Thoracic aorta (tissue), 2 donors: ENCODE results near the gene TULP4. TPM values are rescaled to one million over a fixed set of nuclear protein-coding genes. Genes with fewer than 3 reads are reported as not detected.
A peak's percentile ranks its signal among the peaks of the same experiment; 100 is the strongest.
"Not testable (repeated sequence)": the region's sequence is repeated elsewhere in the genome, so short reads cannot be mapped to it uniquely, and the experiment has no call there.

Experiments
- ATAC-seq: fragments of 150-250 bp; one replicate; pipeline ENCODE4 v1.8.0; 2017; ENCODE audit warnings: low read depth; ENCODE audit not compliant: insufficient number of reproducible peaks, low FRiP score
- DNase-seq: peaks from one replicate; pipeline ENCODE4 v3.0.0-alpha.2; 2020; ENCODE audit warnings: low spot score
- H3K27ac ChIP-seq, 2 donors: fragments of 200-600 bp; sonication (generic); 1 replicate in 1 of 2; 2 replicates in 1 of 2; pipeline ENCODE4 v1.5.1; 2016; ENCODE audit warnings: mild to moderate bottlenecking in 2 of 2, moderate library complexity in 2 of 2
- H3K27me3 ChIP-seq: fragments of 200-600 bp; sonication (generic); replicated peaks from 2 replicates; pipeline ENCODE4 v1.6.0; 2016; ENCODE audit warnings: mild to moderate bottlenecking; ENCODE audit not compliant: insufficient read depth
- H3K36me3 ChIP-seq: fragments of 200-600 bp; sonication (generic); one replicate; pipeline ENCODE4 v1.5.1; 2016
- H3K4me1 ChIP-seq, 2 donors: fragments of 200-600 bp; sonication (generic); 1 replicate in 1 of 2; 2 replicates in 1 of 2; pipeline versions ENCODE4 v1.5.1 to v1.6.0; 2016; ENCODE audit warnings: low read depth in 2 of 2, mild to moderate bottlenecking in 1 of 2; ENCODE audit not compliant: control insufficient read depth in 1 of 2
- H3K4me3 ChIP-seq: fragments of 200-600 bp; sonication (generic); 2 replicates; pipeline ENCODE4 v1.5.1; 2016; ENCODE audit warnings: mild to moderate bottlenecking
- H3K9me3 ChIP-seq: fragments of 200-600 bp; sonication (generic); 2 replicates; pipeline ENCODE4 v1.5.1; 2016
- total RNA-seq, 2 donors: library from RNA; depleted of rRNA; stranded (reverse); fragments of >200 nt; gene quantifications; one replicate each; pipeline versions ENCODE4 v1.1.0 to v1.2.3, GENCODE V29; 2016
- TF ChIP-seq, protein P1 (sequence below): fragments of 200-600 bp; sonication (generic); IDR thresholded peaks from one replicate; pipeline ENCODE4 v1.5.1; 2019; ENCODE audit warnings: antibody characterized with exemption

Gene TULP4
- total RNA-seq, 2 donors from 2014 or later = 75.5 to 189 TPM

GRCh38 chr6:158518191-158519127 is 206.2 kb downstream of the TULP4 start:
- H3K9me3 ChIP-seq = no peaks in the 10 kb centered on the region
- DNase-seq = no peak
- H3K4me3 ChIP-seq = peak overlapping the region; percentile 31
- no peak for ATAC-seq
- H3K27me3 ChIP-seq = no peaks in the 10 kb centered on the region
- H3K4me1 ChIP-seq = no peaks in the 10 kb centered on the region
- TF ChIP-seq, protein P1, sequence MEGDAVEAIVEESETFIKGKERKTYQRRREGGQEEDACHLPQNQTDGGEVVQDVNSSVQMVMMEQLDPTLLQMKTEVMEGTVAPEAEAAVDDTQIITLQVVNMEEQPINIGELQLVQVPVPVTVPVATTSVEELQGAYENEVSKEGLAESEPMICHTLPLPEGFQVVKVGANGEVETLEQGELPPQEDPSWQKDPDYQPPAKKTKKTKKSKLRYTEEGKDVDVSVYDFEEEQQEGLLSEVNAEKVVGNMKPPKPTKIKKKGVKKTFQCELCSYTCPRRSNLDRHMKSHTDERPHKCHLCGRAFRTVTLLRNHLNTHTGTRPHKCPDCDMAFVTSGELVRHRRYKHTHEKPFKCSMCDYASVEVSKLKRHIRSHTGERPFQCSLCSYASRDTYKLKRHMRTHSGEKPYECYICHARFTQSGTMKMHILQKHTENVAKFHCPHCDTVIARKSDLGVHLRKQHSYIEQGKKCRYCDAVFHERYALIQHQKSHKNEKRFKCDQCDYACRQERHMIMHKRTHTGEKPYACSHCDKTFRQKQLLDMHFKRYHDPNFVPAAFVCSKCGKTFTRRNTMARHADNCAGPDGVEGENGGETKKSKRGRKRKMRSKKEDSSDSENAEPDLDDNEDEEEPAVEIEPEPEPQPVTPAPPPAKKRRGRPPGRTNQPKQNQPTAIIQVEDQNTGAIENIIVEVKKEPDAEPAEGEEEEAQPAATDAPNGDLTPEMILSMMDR = no peak
- H3K36me3 ChIP-seq = no peaks in the 10 kb centered on the region
- H3K27ac ChIP-seq = no peak overlapping the region

GRCh38 chr6:158519300-158519699 is 207.0 kb downstream of the TULP4 start:
- TF ChIP-seq, protein P1 = no peak
- DNase-seq (no peak), ATAC-seq (no peak)
- Histone ChIP-seq H3K36me3 (no peaks in the 10 kb centered on the region), H3K4me3 (no peak overlapping the region), H3K27ac (no peak overlapping the region), H3K27me3 (no peaks in the 10 kb centered on the region), H3K9me3 (no peaks in the 10 kb centered on the region), H3K4me1 (no peaks in the 10 kb centered on the region)

DNA sequence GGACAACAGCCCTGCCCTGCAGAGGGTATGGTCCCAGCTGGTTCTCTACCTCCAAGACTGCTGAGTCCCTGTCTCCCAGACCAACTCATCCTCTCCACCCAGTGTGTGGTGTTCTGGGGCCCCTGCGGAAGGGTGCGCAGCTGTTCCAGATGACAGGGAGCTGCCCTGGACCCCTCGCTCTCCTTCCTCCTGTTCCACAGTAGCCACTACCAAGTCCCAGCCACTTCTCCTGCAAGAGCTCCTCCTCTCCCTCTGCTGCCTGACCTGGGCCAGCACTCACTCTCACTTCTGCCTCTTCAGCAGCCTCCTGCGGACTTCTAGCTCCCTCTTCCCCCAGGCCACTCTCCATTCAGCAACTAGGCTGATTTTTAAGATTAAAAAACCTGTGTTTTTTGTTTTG is 207.5 kb downstream of the TULP4 start:
- Histone ChIP-seq H3K27ac (no peak overlapping the region), H3K4me3 (no peak overlapping the region), H3K27me3 (no peaks in the 10 kb centered on the region), H3K4me1 (no peaks in the 10 kb centered on the region), H3K9me3 (no peaks in the 10 kb centered on the region), H3K36me3 (no peaks in the 10 kb centered on the region)
- no peak for ATAC-seq
- DNase-seq = no peak
- TF ChIP-seq, protein P1 = no peak

GRCh38 chr6:158520975-158521374 is 208.7 kb downstream of the TULP4 start:
- ATAC-seq, DNase-seq, H3K4me1 ChIP-seq, H3K27ac ChIP-seq, H3K27me3 ChIP-seq, H3K9me3 ChIP-seq, H3K4me3 ChIP-seq, H3K36me3 ChIP-seq: not testable (repeated sequence)

DNA sequence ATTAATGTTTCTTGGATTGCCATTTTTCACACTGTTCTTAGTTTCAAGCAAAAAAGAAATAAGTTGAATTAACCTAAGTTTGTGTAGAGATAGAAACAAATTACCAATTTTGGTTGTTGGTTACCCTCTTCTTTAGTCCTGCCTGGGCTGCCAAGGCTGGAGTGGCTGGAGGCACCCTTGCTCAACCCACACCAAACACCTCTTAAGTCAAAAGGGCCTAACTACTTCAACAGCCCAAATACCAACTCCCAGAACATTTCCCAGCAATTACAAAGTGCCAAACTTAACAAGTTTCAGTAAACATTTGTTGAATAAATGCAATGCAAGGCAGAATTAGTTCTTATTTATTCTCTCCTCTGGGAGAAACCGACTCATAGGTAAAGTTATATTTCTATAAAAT is 209.5 kb downstream of the TULP4 start:
- ATAC-seq (no peak), DNase-seq (no peak)
- TF ChIP-seq, protein P1 = no peak
- H3K36me3 ChIP-seq = no peaks in the 10 kb centered on the region
- no peaks in the 10 kb centered on the region for H3K9me3 ChIP-seq
- H3K4me1 ChIP-seq = no peaks in the 10 kb centered on the region
- no peak overlapping the region for H3K27ac ChIP-seq
- H3K4me3 ChIP-seq = no peak overlapping the region
- H3K27me3 ChIP-seq = no peaks in the 10 kb centered on the region
